Stimulated activated CD8-positive, alpha-beta memory T cell treated with anti-CD3 and anti-CD28 coated beads, Interleukin-12 subunit alpha, Interleukin-12 subunit beta, amount 100 ng/mL, for 24 hours (primary cell): ENCODE data around the gene HLA-DQA2.
"Not testable (repeated sequence)": the region's sequence is repeated elsewhere in the genome, so short reads cannot be mapped to it uniquely, and the experiment has no call there.

Experiments
- DNase-seq: peaks from one replicate; pipeline ENCODE4 v3.0.0-alpha.2; 2020; ENCODE audit errors: extremely low read depth

HLA-DQA2 gene

DNA sequence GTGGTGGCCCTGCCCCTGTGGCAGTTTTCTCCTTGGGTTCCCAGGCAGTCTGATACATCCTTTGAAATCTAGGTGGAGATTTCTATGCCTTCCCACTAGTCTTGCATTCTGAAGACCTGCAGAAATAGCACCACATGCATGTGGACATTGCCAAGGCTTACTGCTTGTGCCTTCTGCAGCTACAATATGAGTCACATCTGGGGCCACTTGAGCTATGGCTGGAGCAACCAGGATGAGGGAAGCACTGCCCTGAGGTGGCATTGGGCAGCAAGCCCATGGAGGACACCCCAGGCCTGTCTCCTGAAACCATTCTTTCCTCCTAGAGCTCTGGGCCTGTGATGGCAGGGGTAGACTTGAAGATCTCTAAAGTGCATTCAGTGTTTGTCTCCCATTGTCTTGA lies 37.8 kb downstream of the HLA-DQA2 start:
- DNase-seq = no peak

DNA sequence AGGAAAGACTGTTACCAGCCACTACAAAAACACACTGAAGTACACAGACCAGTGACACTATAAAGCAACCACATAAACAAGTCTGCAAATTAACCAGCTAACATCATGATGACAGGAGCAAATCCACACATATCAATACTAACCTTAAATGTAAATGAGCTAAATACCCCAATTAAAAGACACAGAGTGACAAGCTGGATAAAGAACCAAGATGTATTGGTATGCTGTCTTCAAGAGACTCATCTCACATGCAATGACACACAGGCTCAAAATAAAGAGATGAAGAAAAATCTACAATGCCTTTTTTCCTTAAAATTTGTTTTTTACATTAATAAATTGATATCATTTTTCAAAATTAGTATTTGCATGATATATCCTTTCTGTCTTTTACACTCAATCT lies 41.7 kb downstream of the HLA-DQA2 start:
- DNase-seq = not testable (repeated sequence)

DNA sequence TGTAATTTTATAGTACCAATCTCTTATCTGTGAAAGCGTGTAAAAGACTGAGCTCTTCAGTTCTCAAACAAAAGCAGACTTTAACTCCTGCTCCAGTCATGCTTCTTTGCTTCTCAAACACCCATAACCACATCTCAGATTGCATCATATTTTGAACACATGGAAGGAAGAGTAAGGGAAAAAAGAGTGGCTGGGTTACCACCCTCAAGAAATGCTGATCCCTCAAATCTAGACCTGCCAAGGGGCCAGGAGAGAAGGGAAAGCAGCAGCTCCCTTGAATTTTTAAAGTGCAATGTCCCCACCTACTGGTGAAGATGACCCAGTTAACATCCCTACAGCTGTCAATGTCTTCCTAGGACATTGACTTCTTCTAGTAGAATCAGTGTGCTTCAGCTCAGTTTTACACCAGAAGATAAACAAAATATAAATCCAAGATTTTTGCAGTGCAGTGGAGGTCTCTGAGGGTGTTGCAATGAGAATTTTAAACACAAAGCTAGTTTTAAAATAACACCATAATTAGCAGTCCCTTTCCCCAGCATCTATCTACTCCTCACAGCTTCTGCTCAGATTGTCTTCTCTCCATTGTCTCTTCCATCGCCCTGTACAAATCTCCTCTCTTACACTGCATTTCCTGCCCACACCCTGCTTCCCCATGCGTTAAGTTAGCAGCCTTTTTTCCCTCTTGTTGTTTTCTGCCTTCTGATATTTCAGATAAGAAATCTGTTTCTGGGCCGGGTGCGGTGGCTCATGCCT lies 44.8 kb downstream of the HLA-DQA2 start:
- DNase-seq = no peak

DNA sequence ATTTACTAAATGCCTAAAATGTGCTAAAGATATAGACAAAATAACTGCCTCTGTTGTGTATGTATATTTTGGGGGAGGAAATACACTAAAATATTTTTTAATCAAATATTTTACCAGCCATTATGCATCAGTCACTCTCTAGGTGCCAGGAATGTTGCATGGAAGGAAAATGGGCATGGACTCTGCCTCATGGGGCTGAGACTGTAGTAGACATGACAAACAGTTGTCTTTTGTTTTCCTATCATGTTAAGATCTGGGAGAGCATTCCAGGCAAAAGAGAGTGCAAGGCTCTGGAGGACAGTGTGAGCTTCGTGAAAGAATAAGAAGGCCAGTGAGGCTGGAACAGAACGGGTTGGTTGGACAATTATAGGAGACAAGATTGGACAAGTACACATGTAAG lies 49.1 kb downstream of the HLA-DQA2 start:
- no peak for DNase-seq

DNA sequence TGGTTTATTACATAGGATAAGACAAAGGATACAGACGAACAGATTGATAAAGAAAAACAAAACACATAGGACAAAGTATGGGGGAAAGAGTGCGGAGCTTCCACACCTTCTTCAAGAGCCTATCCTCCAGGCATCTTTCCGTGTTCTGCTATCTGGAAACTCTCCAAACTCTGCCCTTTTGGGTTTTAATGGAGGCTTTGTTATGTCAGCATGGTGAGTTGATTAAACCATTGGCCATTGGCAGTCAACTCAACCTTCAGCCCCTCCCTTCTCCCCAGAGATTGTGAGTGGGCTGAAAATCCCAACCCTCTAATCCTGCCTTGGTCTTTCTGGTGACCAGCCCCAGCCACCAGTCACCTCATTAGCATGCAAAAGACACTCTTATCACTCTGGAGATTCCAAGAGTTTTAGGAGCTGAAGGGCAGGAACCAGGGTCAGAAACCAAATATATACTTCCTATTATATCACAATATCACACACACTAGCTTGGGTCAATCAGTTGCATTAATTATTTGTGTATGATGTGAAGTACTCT lies 51.8 kb downstream of the HLA-DQA2 start:
- DNase-seq = no peak

DNA sequence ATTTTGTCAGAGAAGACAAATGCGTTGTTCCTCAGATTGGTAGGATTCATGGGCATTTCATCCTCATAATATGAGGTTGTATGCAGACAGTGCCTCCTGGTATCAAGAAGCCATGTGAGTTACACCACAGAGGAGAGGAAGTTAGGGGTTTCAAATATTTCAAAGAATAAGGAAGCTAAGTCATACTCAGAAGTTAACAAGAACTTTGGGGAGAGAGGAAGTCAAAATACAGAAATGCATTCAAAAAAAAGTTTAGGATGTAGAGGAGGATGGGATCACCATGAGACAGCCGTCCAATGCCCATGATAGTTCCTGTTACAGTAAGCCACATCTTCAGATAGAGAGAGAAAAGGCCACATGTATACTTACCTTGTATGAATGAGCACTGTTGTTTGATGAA lies 53.3 kb downstream of the HLA-DQA2 start:
- DNase-seq = no peak
